ENCODE results near the gene TFAP2A.

Gene TFAP2A

GRCh38 chr6:10391299-10391630 is 23.6 kb downstream of the TFAP2A start:
- no peaks in the 10 kb centered on the region for H3K36me3 ChIP-seq (ENCODE audit: control insufficient read depth in 1 of 2, insufficient read depth in 2 of 2, low read length in 2 of 2)
- H3K27ac ChIP-seq (ENCODE audit: low read depth, low read length): no peak overlapping the region
- H3K9me3 ChIP-seq (ENCODE audit: control insufficient read depth in 1 of 2, low read length in 2 of 2): no peaks in the 10 kb centered on the region
- H3K4me1 ChIP-seq (ENCODE audit: control insufficient read depth in 1 of 2, insufficient read depth in 2 of 2, low read length in 2 of 2): no peaks in the 10 kb centered on the region
- no peak overlapping the region for H3K4me3 ChIP-seq (ENCODE audit: low read depth in 1 of 2, low read length in 2 of 2)
- no peak overlapping the region for H3K9ac ChIP-seq (ENCODE audit: low read depth in 1 of 2, low read length in 2 of 2)
- peaks cover 92 to 99% of the 10 kb centered on the region in 2 donors for H3K27me3 ChIP-seq (ENCODE audit: control insufficient read depth in 1 of 2, insufficient read depth in 2 of 2, low read length in 2 of 2)

GRCh38 chr6:10390495-10391298 is 24.2 kb downstream of the TFAP2A start:
- H3K9me3 ChIP-seq (ENCODE audit: control insufficient read depth in 1 of 2, low read length in 2 of 2): no peaks in the 10 kb centered on the region
- H3K4me1 ChIP-seq (ENCODE audit: control insufficient read depth in 1 of 2, insufficient read depth in 2 of 2, low read length in 2 of 2): no peaks in the 10 kb centered on the region
- peaks cover 93 to 99% of the 10 kb centered on the region in 2 donors for H3K27me3 ChIP-seq (ENCODE audit: control insufficient read depth in 1 of 2, insufficient read depth in 2 of 2, low read length in 2 of 2)
- H3K9ac ChIP-seq (ENCODE audit: low read depth in 1 of 2, low read length in 2 of 2): no peak overlapping the region
- no peak overlapping the region for H3K4me3 ChIP-seq (ENCODE audit: low read depth in 1 of 2, low read length in 2 of 2)
- no peak overlapping the region for H3K27ac ChIP-seq (ENCODE audit: low read depth, low read length)
- H3K36me3 ChIP-seq (ENCODE audit: control insufficient read depth in 1 of 2, insufficient read depth in 2 of 2, low read length in 2 of 2): no peaks in the 10 kb centered on the region

GRCh38 chr6:10389739-10390494 is 25.0 kb downstream of the TFAP2A start:
- Histone ChIP-seq H3K4me3 (ENCODE audit: low read depth in 1 of 2, low read length in 2 of 2) (no peak overlapping the region), H3K27ac (ENCODE audit: low read depth, low read length) (no peak overlapping the region), H3K27me3 (ENCODE audit: control insufficient read depth in 1 of 2, insufficient read depth in 2 of 2, low read length in 2 of 2) (peaks cover 93 to 99% of the 10 kb centered on the region in 2 donors), H3K9ac (ENCODE audit: low read depth in 1 of 2, low read length in 2 of 2) (no peak overlapping the region), H3K4me1 (ENCODE audit: control insufficient read depth in 1 of 2, insufficient read depth in 2 of 2, low read length in 2 of 2) (no peaks in the 10 kb centered on the region), H3K36me3 (ENCODE audit: control insufficient read depth in 1 of 2, insufficient read depth in 2 of 2, low read length in 2 of 2) (no peaks in the 10 kb centered on the region), H3K9me3 (ENCODE audit: control insufficient read depth in 1 of 2, low read length in 2 of 2) (no peaks in the 10 kb centered on the region)

GRCh38 chr6:10386756-10387654 is 27.9 kb downstream of the TFAP2A start:
- Histone ChIP-seq H3K4me3 (ENCODE audit: low read depth in 1 of 2, low read length in 2 of 2) (no peak overlapping the region), H3K9ac (ENCODE audit: low read depth in 1 of 2, low read length in 2 of 2) (no peak overlapping the region), H3K27ac (ENCODE audit: low read depth, low read length) (no peak overlapping the region), H3K4me1 (ENCODE audit: control insufficient read depth in 1 of 2, insufficient read depth in 2 of 2, low read length in 2 of 2) (peaks cover 0 to 4% of the 10 kb centered on the region in 2 donors), H3K9me3 (ENCODE audit: control insufficient read depth in 1 of 2, low read length in 2 of 2) (no peaks in the 10 kb centered on the region), H3K36me3 (ENCODE audit: control insufficient read depth in 1 of 2, insufficient read depth in 2 of 2, low read length in 2 of 2) (no peaks in the 10 kb centered on the region), H3K27me3 (ENCODE audit: control insufficient read depth in 1 of 2, insufficient read depth in 2 of 2, low read length in 2 of 2) (peaks cover 96 to 100% of the 10 kb centered on the region in 2 donors)

GRCh38 chr6:10386220-10386619 is 28.7 kb downstream of the TFAP2A start:
- Histone ChIP-seq H3K4me1 (ENCODE audit: control insufficient read depth in 1 of 2, insufficient read depth in 2 of 2, low read length in 2 of 2) (peaks cover 0 to 4% of the 10 kb centered on the region in 2 donors), H3K27ac (ENCODE audit: low read depth, low read length) (no peak overlapping the region), H3K36me3 (ENCODE audit: control insufficient read depth in 1 of 2, insufficient read depth in 2 of 2, low read length in 2 of 2) (no peaks in the 10 kb centered on the region), H3K27me3 (ENCODE audit: control insufficient read depth in 1 of 2, insufficient read depth in 2 of 2, low read length in 2 of 2) (peaks cover 96 to 100% of the 10 kb centered on the region in 2 donors), H3K9me3 (ENCODE audit: control insufficient read depth in 1 of 2, low read length in 2 of 2) (no peaks in the 10 kb centered on the region), H3K9ac (ENCODE audit: low read depth in 1 of 2, low read length in 2 of 2) (no peak overlapping the region), H3K4me3 (ENCODE audit: low read depth in 1 of 2, low read length in 2 of 2) (no peak overlapping the region)

- H3K4me1 ChIP-seq (ENCODE audit: control insufficient read depth in 1 of 2, insufficient read depth in 2 of 2, low read length in 2 of 2): peaks cover 0 to 4% of the 10 kb centered on the region in 2 donors
- no peaks in the 10 kb centered on the region for H3K9me3 ChIP-seq (ENCODE audit: control insufficient read depth in 1 of 2, low read length in 2 of 2)
- no peak overlapping the region for H3K9ac ChIP-seq (ENCODE audit: low read depth in 1 of 2, low read length in 2 of 2)
- H3K36me3 ChIP-seq (ENCODE audit: control insufficient read depth in 1 of 2, insufficient read depth in 2 of 2, low read length in 2 of 2): no peaks in the 10 kb centered on the region
- H3K4me3 ChIP-seq (ENCODE audit: low read depth in 1 of 2, low read length in 2 of 2): no peak overlapping the region
- H3K27me3 ChIP-seq (ENCODE audit: control insufficient read depth in 1 of 2, insufficient read depth in 2 of 2, low read length in 2 of 2): peaks cover 96 to 100% of the 10 kb centered on the region in 2 donors
- no peak overlapping the region for H3K27ac ChIP-seq (ENCODE audit: low read depth, low read length)
Observed at GRCh38 chr6:10385524-10386132, 29.2 kb downstream of the TFAP2A start.

- Histone ChIP-seq H3K4me1 (ENCODE audit: control insufficient read depth in 1 of 2, insufficient read depth in 2 of 2, low read length in 2 of 2) (peaks cover 0 to 4% of the 10 kb centered on the region in 2 donors), H3K36me3 (ENCODE audit: control insufficient read depth in 1 of 2, insufficient read depth in 2 of 2, low read length in 2 of 2) (no peaks in the 10 kb centered on the region), H3K4me3 (ENCODE audit: low read depth in 1 of 2, low read length in 2 of 2) (no peak overlapping the region), H3K9me3 (ENCODE audit: control insufficient read depth in 1 of 2, low read length in 2 of 2) (no peaks in the 10 kb centered on the region), H3K27me3 (ENCODE audit: control insufficient read depth in 1 of 2, insufficient read depth in 2 of 2, low read length in 2 of 2) (peaks cover 90 to 96% of the 10 kb centered on the region in 2 donors), H3K27ac (ENCODE audit: low read depth, low read length) (no peak overlapping the region), H3K9ac (ENCODE audit: low read depth in 1 of 2, low read length in 2 of 2) (no peak overlapping the region)
Observed at GRCh38 chr6:10384610-10385523, 30.0 kb downstream of the TFAP2A start.

- peaks cover 84 to 88% of the 10 kb centered on the region in 2 donors for H3K27me3 ChIP-seq (ENCODE audit: control insufficient read depth in 1 of 2, insufficient read depth in 2 of 2, low read length in 2 of 2)
- H3K9me3 ChIP-seq (ENCODE audit: control insufficient read depth in 1 of 2, low read length in 2 of 2): no peaks in the 10 kb centered on the region
- H3K27ac ChIP-seq (ENCODE audit: low read depth, low read length): no peak overlapping the region
- no peaks in the 10 kb centered on the region for H3K36me3 ChIP-seq (ENCODE audit: control insufficient read depth in 1 of 2, insufficient read depth in 2 of 2, low read length in 2 of 2)
- no peak overlapping the region for H3K4me3 ChIP-seq (ENCODE audit: low read depth in 1 of 2, low read length in 2 of 2)
- H3K9ac ChIP-seq (ENCODE audit: low read depth in 1 of 2, low read length in 2 of 2): no peak overlapping the region
- peaks cover 0 to 4% of the 10 kb centered on the region in 2 donors for H3K4me1 ChIP-seq (ENCODE audit: control insufficient read depth in 1 of 2, insufficient read depth in 2 of 2, low read length in 2 of 2)
Observed at GRCh38 chr6:10384091-10384609, 30.7 kb downstream of the TFAP2A start.
